K562 (cell line): ENCODE results near the gene PTTG1IP. TPM values are rescaled to one million over a fixed set of nuclear protein-coding genes. Genes with fewer than 3 reads are reported as not detected.

ENCODE experiments used
- BHLHE40 ChIP-seq: IDR thresholded peaks from 2 replicates; pipeline ENCODE4 v1.6.1; 2011; ENCODE audit warnings: low read length, improper control_type of control experiment
- EP400 ChIP-seq: fragments of 450-650 bp; IDR thresholded peaks from 2 replicates; pipeline ENCODE4 v1.6.1; 2017; ENCODE audit warnings: antibody characterized with exemption, mild to moderate bottlenecking, moderate library complexity
- FOXA3 ChIP-seq, 2 experiments: fragments of 450-650 bp in 1 of 2; sonication (generic) in 1 of 2; formaldehyde crosslinking; IDR thresholded peaks in 1 of 2; conservative IDR thresholded peaks in 1 of 2; 2 replicates each; pipeline versions ENCODE4 v1.4.0 to v1.8.0; 2020 to 2022; ENCODE audit warnings: mild to moderate bottlenecking in 2 of 2, missing genetic modification reagents in 1 of 2
- HDAC2 ChIP-seq: fragments of 450-650 bp; IDR thresholded peaks from 2 replicates; pipeline ENCODE4 v1.6.1; 2016; ENCODE audit warnings: mild to moderate bottlenecking
- HNRNPK ChIP-seq: fragments of 200-400 bp; formaldehyde crosslinking; IDR thresholded peaks from one replicate; pipeline ENCODE4 v1.6.1; 2018; ENCODE audit warnings: mild to moderate bottlenecking, low read depth, low read length; ENCODE audit not compliant: poor library complexity, severe bottlenecking
- MBD2 ChIP-seq: sonication (generic); IDR thresholded peaks from 2 replicates; pipeline ENCODE4 v1.6.1; 2016; ENCODE audit warnings: low read depth, borderline replicate concordance
- PML ChIP-seq: IDR thresholded peaks from 2 replicates; pipeline ENCODE4 v1.6.1; 2012; ENCODE audit warnings: low read length, inconsistent platforms
- POLR2AphosphoS5 ChIP-seq: IDR thresholded peaks from 2 replicates; pipeline ENCODE4 v1.6.1; 2011; ENCODE audit warnings: mild to moderate bottlenecking, low read depth, low read length, moderate library complexity; ENCODE audit not compliant: control insufficient read depth, insufficient read depth
- TEAD1 ChIP-seq, 2 experiments: fragments of 450-650 bp in 1 of 2; sonication (generic) in 1 of 2; formaldehyde crosslinking; IDR thresholded peaks; 2 replicates each; pipeline versions ENCODE4 v1.4.0 to v1.8.0; 2020 to 2022; ENCODE audit warnings: mild to moderate bottlenecking in 2 of 2, missing genetic modification reagents in 1 of 2
- TGIF2 ChIP-seq: sonication (generic); formaldehyde crosslinking; IDR thresholded peaks from 2 replicates; pipeline ENCODE4 v1.8.1; 2022; ENCODE audit warnings: mild to moderate bottlenecking, missing genetic modification reagents, moderate library complexity
- ZNF143 ChIP-seq: sonication (generic); formaldehyde crosslinking; IDR thresholded peaks from 2 replicates; pipeline ENCODE4 v1.9.0; 2022; ENCODE audit warnings: mild to moderate bottlenecking, missing genetic modification reagents
- ZNF274 ChIP-seq: IDR thresholded peaks from 2 replicates; pipeline ENCODE4 v1.6.1; 2011; ENCODE audit warnings: low read depth, mild to moderate bottlenecking, low read length, moderate library complexity, borderline replicate concordance
- polyA plus RNA-seq, 8 experiments: library from polyadenylated mRNA; depleted of rRNA in 4 of 8; stranded (reverse) in 5 of 8; unstranded in 3 of 8; fragments of >200 nt; fragmentation: Nextera tagmentation in 2 of 8; fragmentation: Illumina TruSeq in 1 of 8; extraction: Ambion mirVana in 2 of 8; extraction: Trizol in 1 of 8; gene quantifications; 2 replicates each; pipeline versions ENCODE4 v1.2.1 to v1.2.3, GENCODE V29; 2011 to 2014; ENCODE audit warnings: inconsistent platforms in 1 of 8, missing spikeins in 1 of 8
- total RNA-seq, 7 experiments: library from RNA; depleted of rRNA in 6 of 7; stranded (reverse); fragments of >200 nt in 6 of 7; fragmentation: Illumina TruSeq in 2 of 7; extraction: Trizol in 2 of 7; gene quantifications; 2 replicates each; pipeline versions ENCODE4 v1.2.1 to v1.2.3, GENCODE V29; 2011 to 2021; ENCODE audit warnings: low replicate concordance in 1 of 7
- TF ChIP-seq, protein P1 (sequence below): fragments of 450-650 bp; formaldehyde crosslinking; conservative IDR thresholded peaks from 2 replicates; pipeline ENCODE4 v1.4.0; 2022; ENCODE audit warnings: mild to moderate bottlenecking, missing genetic modification characterization
- TF ChIP-seq, protein P2 (sequence below), 2 experiments: fragments of 450-650 bp in 1 of 2; IDR thresholded peaks; 2 replicates each; pipeline ENCODE4 v1.6.1; 2011 to 2017; ENCODE audit warnings: low read depth in 2 of 2, antibody characterized with exemption in 1 of 2, borderline replicate concordance in 1 of 2, low read length in 1 of 2, mild to moderate bottlenecking in 1 of 2, mixed read lengths in 1 of 2; ENCODE audit not compliant: control insufficient read depth in 1 of 2
- TF ChIP-seq, protein P3 (sequence below), 2 experiments: fragments of 450-650 bp in 1 of 2; sonication (generic) in 1 of 2; formaldehyde crosslinking; conservative IDR thresholded peaks; 2 replicates each; pipeline versions ENCODE4 v1.4.0 to v1.8.1; 2020 to 2022; ENCODE audit warnings: mild to moderate bottlenecking in 1 of 2, missing genetic modification reagents in 1 of 2
- TF ChIP-seq, protein P4 (sequence below), 2 experiments: fragments of 450-650 bp; IDR thresholded peaks; 2 replicates each; pipeline ENCODE4 v1.6.1; 2016

PTTG1IP gene
- total and polyA plus RNA-seq, 9 of the 15 experiments (the other 6 are each of a cell fraction or from before 2014, with no cell fraction given): 5.0 to 99.3 (median 82.4) TPM

DNA sequence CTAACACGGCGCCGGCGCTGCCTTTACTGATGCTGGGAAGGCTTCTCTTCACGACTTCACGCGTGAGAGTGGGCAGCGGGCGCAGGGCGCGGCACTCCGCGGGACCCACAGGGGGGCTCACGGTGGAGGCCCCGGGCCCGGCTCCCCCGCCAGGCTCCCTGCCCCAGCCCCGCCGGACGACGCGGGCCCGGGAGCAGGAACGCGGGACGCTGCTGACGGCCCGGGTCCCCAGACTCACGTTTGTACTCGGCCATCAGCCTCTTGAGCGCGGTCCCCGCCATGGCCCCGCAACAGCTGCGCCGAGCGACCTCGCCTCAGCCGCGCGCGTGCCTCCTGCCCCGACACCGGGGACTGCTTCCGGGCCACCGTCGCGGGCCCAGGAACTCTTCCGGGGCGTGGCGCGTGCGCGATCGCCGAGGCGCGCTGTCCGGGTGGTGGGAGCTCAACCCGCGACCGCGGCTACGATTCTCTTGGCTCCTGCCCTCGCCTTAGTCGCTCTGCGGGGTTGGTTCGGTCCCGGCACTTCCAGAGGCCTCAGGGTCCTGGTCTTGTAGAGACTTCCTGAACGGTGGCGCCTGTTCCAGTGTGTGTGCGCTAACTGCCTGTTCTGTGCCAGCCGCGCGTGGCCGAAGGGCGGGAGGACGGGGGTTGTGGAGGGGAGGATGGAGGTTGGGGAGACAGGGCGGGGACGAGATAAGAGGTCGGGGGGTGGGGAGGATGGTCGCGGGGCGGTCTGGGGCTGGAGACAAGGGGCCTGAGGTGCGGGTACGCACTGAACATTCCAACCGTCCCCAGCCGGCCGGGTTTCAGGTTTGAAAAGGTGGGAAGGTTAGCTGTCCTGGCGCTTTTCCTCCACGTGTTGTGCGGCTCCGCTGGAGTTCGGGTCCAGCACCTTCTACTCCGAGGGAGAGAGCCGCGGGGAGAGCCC is 71.8 kb downstream of the PTTG1IP start, which contains the start of gene UBE2G2 (continued):
- TF ChIP-seq, protein P1, sequence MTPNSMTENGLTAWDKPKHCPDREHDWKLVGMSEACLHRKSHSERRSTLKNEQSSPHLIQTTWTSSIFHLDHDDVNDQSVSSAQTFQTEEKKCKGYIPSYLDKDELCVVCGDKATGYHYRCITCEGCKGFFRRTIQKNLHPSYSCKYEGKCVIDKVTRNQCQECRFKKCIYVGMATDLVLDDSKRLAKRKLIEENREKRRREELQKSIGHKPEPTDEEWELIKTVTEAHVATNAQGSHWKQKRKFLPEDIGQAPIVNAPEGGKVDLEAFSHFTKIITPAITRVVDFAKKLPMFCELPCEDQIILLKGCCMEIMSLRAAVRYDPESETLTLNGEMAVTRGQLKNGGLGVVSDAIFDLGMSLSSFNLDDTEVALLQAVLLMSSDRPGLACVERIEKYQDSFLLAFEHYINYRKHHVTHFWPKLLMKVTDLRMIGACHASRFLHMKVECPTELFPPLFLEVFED (CRISPR knock-in tag): 0 out of 2 replicates have a peak, but pooled peaks have one; percentile 36
- TF ChIP-seq POLR2AphosphoS5 (peak; percentile 82), HDAC2 (peak; percentile 62), TEAD1 (CRISPR knock-in tag; IDR thresholded peaks at IDR 0.05) (peak in 1 of 2 experiments; percentile 47; a peak in 1 of 4 replicates), BHLHE40 (peak; percentile 85), ZNF143 (CRISPR knock-in tag) (no peak), PML (peak; percentile 58; the same call in 1 of the 2 replicates), HNRNPK (peak; percentile 61), ZNF274 (no peak; the same call in 1 of the 2 replicates), MBD2 (peak; percentile 38; the same call in 1 of the 2 replicates), TGIF2 (CRISPR knock-in tag) (peak; percentile 87; the same call in 1 of the 2 replicates), FOXA3 (CRISPR knock-in tag; conservative IDR thresholded peaks at IDR 0.05 in 1 of 2, IDR thresholded peaks at IDR 0.05 in 1 of 2) (peak in 1 of 2 experiments; percentile 81; a peak in 2 of 4 replicates), EP400 (peak; percentile 96)
- TF ChIP-seq, protein P2, sequence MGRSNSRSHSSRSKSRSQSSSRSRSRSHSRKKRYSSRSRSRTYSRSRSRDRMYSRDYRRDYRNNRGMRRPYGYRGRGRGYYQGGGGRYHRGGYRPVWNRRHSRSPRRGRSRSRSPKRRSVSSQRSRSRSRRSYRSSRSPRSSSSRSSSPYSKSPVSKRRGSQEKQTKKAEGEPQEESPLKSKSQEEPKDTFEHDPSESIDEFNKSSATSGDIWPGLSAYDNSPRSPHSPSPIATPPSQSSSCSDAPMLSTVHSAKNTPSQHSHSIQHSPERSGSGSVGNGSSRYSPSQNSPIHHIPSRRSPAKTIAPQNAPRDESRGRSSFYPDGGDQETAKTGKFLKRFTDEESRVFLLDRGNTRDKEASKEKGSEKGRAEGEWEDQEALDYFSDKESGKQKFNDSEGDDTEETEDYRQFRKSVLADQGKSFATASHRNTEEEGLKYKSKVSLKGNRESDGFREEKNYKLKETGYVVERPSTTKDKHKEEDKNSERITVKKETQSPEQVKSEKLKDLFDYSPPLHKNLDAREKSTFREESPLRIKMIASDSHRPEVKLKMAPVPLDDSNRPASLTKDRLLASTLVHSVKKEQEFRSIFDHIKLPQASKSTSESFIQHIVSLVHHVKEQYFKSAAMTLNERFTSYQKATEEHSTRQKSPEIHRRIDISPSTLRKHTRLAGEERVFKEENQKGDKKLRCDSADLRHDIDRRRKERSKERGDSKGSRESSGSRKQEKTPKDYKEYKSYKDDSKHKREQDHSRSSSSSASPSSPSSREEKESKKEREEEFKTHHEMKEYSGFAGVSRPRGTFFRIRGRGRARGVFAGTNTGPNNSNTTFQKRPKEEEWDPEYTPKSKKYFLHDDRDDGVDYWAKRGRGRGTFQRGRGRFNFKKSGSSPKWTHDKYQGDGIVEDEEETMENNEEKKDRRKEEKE (IDR thresholded peaks at IDR 0.05; ENCODE audit: borderline replicate concordance in 1 of 2, control insufficient read depth in 1 of 2, low read depth in 2 of 2, low read length in 1 of 2): 0 out of 4 replicates have a peak, but pooled peaks of 1 of the 2 experiments have one; percentile 35
- TF ChIP-seq, protein P3, sequence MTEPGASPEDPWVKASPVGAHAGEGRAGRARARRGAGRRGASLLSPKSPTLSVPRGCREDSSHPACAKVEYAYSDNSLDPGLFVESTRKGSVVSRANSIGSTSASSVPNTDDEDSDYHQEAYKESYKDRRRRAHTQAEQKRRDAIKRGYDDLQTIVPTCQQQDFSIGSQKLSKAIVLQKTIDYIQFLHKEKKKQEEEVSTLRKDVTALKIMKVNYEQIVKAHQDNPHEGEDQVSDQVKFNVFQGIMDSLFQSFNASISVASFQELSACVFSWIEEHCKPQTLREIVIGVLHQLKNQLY (CRISPR knock-in tag; conservative IDR thresholded peaks at IDR 0.05): peak in 1 of 2 experiments; percentile 78; a peak in 1 of 4 replicates
- TF ChIP-seq, protein P4, sequence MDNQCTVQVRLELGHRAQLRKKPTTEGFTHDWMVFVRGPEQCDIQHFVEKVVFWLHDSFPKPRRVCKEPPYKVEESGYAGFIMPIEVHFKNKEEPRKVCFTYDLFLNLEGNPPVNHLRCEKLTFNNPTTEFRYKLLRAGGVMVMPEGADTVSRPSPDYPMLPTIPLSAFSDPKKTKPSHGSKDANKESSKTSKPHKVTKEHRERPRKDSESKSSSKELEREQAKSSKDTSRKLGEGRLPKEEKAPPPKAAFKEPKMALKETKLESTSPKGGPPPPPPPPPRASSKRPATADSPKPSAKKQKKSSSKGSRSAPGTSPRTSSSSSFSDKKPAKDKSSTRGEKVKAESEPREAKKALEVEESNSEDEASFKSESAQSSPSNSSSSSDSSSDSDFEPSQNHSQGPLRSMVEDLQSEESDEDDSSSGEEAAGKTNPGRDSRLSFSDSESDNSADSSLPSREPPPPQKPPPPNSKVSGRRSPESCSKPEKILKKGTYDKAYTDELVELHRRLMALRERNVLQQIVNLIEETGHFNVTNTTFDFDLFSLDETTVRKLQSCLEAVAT (IDR thresholded peaks at IDR 0.05): peak; percentile 12 to 30; a peak in 1 of 4 replicates
